Measurements from ENCODE around the gene CPT1B. TPM values are rescaled to one million over a fixed set of nuclear protein-coding genes. Genes with fewer than 3 reads are reported as not detected.
A peak's percentile ranks its signal among the peaks of the same experiment; 100 is the strongest.

The CPT1B gene
- under 0.01 and 1.3 TPM in 2 replicates for total RNA-seq (2012; rRNA removed)

DNA sequence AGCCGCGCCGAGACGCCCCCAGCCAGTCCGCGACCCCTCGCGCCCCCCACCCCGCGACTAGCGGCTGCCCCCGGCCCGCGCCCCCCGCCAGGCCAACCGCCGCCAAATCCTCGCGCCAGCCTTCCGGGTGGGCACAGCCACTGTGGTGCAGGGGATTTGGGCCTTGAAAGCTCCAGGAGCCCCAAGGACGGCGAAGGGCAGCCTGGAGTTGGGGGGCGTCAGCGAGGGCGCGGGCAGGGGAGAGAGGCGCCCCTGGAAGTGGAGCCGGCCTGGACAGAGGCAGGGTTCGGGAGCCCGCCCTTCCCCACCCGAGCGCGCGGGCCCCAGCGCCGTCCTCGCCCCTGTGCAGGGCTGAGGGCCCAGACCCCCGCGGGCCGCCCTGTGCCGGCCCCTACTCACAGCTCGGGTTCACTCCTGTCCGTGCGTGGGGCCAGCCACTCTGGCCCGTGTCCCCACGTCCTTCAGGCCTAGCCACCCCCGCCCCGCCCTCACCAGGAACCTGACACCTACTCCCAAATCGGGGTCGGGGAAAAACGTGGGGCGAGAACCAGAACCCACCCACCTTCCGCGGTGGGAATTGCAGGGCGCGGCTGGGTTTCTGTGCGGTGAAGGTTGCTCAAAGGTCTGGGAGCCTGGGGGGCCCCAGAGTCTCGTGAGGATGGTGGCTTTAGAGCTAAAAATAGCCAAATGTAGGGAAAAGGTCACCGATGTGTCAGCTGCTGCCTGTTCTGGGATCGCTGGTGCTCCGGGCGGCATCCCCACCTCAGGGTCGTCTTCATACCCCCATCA, at the start of gene CPT1B:
TSS of gene CPT1B (minus strand) at position 441 of the 789 bp plus-strand sequence. CDS start 512 bp downstream, outside the sequence.
- Histone ChIP-seq H3K36me3 (ENCODE audit: insufficient read depth, low read length) (peaks cover 7% of the 10 kb centered on the region), H3K9ac (ENCODE audit: low read depth, low read length) (no peak within 1 kb of the TSS), H3K4me1 (ENCODE audit: control insufficient read depth, insufficient read depth, low read length) (peaks cover 21% of the 10 kb centered on the region), H3K27me3 (ENCODE audit: control insufficient read depth, insufficient read depth, low read length) (no peaks in the 10 kb centered on the region), H3K9me3 (replicated peaks; ENCODE audit: low read length) (no peaks in the 10 kb centered on the region), H3K4me3 (ENCODE audit: low read length) (no peak within 1 kb of the TSS), H3K4me2 (ENCODE audit: low read length) (peak within 1 kb of the TSS; percentile 34)

DNA sequence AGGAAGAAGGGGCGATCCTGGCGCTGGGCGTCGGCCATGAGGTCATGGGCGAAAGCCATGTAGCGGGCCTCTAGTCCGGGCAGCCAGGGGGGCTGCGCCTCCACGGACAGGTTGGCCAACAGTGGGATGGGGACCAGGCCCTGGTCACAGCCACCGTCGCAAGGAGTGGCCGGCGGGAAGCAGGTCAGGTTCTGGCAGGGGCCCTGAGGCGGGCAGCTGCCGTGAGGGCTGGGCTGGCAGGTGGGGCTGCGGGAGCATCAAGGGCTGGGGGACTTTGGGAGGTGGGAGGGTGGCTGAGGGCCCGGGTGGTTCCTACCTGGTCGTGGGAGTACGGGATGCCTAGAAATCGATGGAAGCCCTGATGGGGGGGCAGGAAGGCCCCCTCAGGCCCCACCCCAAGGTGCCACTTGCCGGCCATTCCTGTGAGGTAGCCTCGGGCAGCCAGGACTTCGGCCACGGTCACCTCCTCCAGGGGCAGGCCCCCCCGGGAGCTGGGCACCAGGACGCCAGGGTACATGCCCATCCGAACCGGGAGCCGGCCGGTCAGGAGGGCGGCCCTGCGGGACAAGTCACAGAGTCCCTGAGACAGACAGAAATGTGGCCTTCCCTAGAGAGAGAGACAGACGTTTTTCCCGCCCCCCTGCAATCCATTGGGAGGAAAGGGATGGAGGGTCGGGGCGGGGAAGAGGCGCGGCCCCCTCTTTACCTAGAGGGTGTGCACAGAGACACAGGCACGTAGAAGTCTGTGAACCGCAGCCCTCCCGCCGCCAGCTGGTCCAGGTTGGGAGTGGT, 48.8 kb upstream of the CPT1B start:
- H3K27me3 ChIP-seq (ENCODE audit: control insufficient read depth, insufficient read depth, low read length): peaks cover 10% of the 10 kb centered on the region

GRCh38 chr22:50626314-50626849, 48.2 kb upstream of the CPT1B start:
- Histone ChIP-seq H3K9me3 (replicated peaks; ENCODE audit: low read length) (no peaks in the 10 kb centered on the region), H3K36me3 (ENCODE audit: insufficient read depth, low read length) (peaks cover 6% of the 10 kb centered on the region), H3K4me3 (ENCODE audit: low read length) (no peak overlapping the region), H3K4me1 (ENCODE audit: control insufficient read depth, insufficient read depth, low read length) (peaks cover 23% of the 10 kb centered on the region), H3K4me2 (ENCODE audit: low read length) (peak overlapping the region; percentile 90), H3K27me3 (ENCODE audit: control insufficient read depth, insufficient read depth, low read length) (peaks cover 14% of the 10 kb centered on the region), H3K9ac (ENCODE audit: low read depth, low read length) (no peak overlapping the region)

More for the DNA sequence above, 48.8 kb upstream of the CPT1B start:
- H3K9ac ChIP-seq (ENCODE audit: low read depth, low read length): peak overlapping the region; percentile 86
- peak overlapping the region; percentile 89 for H3K4me3 ChIP-seq (ENCODE audit: low read length)
- peak overlapping the region; percentile 90 for H3K4me2 ChIP-seq (ENCODE audit: low read length)
- peaks cover 6% of the 10 kb centered on the region for H3K36me3 ChIP-seq (ENCODE audit: insufficient read depth, low read length)
- no peaks in the 10 kb centered on the region for H3K9me3 ChIP-seq (replicated peaks; ENCODE audit: low read length)
- H3K4me1 ChIP-seq (ENCODE audit: control insufficient read depth, insufficient read depth, low read length): peaks cover 16% of the 10 kb centered on the region

GRCh38 chr22:50625568-50626313, 47.5 kb upstream of the CPT1B start:
- no peak overlapping the region for H3K9ac ChIP-seq (ENCODE audit: low read depth, low read length)
- H3K36me3 ChIP-seq (ENCODE audit: insufficient read depth, low read length): peaks cover 6% of the 10 kb centered on the region
- no peak overlapping the region for H3K4me3 ChIP-seq (ENCODE audit: low read length)
- no peaks in the 10 kb centered on the region for H3K9me3 ChIP-seq (replicated peaks; ENCODE audit: low read length)
- no peak overlapping the region for H3K4me2 ChIP-seq (ENCODE audit: low read length)
- peaks cover 26% of the 10 kb centered on the region for H3K4me1 ChIP-seq (ENCODE audit: control insufficient read depth, insufficient read depth, low read length)
- peaks cover 21% of the 10 kb centered on the region for H3K27me3 ChIP-seq (ENCODE audit: control insufficient read depth, insufficient read depth, low read length)

- H3K4me1 ChIP-seq (ENCODE audit: control insufficient read depth, insufficient read depth, low read length): peaks cover 29% of the 10 kb centered on the region
- H3K9ac ChIP-seq (ENCODE audit: low read depth, low read length): no peak overlapping the region
- H3K4me2 ChIP-seq (ENCODE audit: low read length): no peak overlapping the region
- H3K4me3 ChIP-seq (ENCODE audit: low read length): no peak overlapping the region
- H3K27me3 ChIP-seq (ENCODE audit: control insufficient read depth, insufficient read depth, low read length): peaks cover 22% of the 10 kb centered on the region
- H3K9me3 ChIP-seq (replicated peaks; ENCODE audit: low read length): no peaks in the 10 kb centered on the region
- H3K36me3 ChIP-seq (ENCODE audit: insufficient read depth, low read length): peaks cover 6% of the 10 kb centered on the region
Observed at GRCh38 chr22:50625131-50625567, 46.9 kb upstream of the CPT1B start.

DNA sequence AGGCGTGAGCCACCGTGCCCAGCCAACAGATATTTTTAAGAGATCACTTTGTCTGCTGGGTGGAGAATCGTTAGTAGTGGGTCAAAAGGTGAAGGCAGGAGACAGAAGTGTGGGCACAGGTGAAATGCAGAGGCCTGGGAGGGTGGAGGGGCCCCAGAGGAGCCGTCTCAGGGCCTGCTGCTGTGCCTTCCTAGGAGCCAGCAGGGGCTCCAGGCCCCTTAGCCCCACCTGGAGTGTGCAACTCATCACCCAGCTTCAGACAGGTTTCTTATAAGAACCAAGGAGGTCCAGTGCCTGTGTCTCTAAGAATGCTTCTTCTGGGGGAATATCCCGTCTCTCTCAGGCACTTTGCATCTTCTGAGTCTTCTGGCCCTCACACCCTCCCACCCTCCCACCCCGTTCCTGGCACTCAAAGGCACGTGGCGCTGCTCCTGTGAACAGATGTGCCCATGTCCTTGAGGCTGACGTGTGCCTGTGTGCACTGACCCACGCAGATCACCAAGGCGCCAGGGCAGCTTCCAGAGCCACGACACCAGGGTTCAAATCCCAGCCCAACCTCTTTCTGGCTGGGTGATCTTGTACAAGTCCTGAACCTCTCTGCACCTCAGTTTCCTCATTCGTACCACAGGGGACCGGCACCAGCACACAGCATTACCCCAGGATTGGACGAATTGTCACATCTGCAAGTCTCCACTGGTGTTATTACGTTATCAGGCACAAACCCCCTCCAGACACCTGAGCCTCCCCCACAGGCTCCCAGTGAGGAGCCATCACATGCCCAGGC, 46.3 kb upstream of the CPT1B start:
- Histone ChIP-seq H3K36me3 (ENCODE audit: insufficient read depth, low read length) (peaks cover 6% of the 10 kb centered on the region), H3K4me2 (ENCODE audit: low read length) (no peak overlapping the region), H3K9me3 (replicated peaks; ENCODE audit: low read length) (no peaks in the 10 kb centered on the region), H3K9ac (ENCODE audit: low read depth, low read length) (no peak overlapping the region), H3K4me1 (ENCODE audit: control insufficient read depth, insufficient read depth, low read length) (peaks cover 29% of the 10 kb centered on the region), H3K4me3 (ENCODE audit: low read length) (no peak overlapping the region), H3K27me3 (ENCODE audit: control insufficient read depth, insufficient read depth, low read length) (peaks cover 26% of the 10 kb centered on the region)

DNA sequence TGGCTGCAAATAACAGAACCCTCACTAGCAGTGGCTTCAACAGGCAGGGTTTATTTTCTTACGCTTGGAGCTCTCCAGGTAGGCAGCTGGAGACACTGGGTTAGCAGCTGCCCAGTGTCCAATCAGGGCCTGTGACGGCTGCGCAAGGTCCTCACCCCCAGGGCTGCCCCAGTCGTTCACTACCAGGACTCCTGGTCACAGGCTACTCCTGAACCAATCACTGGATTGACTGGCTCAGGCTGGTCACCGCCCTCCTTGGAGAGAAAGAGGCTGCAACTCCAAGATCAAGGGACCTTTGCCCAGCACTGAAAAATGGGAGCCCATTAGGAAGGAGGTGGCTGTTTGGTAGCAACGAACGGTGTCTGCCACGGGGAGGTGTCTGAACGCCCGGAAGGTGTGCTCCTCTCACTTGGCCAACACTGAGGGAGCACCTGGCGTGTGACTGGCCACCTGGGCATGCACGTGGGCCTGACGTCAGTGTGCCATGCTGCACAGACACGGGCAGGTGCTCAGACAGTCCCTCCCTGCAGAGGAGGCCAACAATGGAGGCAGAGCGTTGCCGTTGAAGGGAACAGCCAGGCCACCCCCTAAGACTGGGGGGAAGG, 44.6 kb upstream of the CPT1B start:
- H3K9ac ChIP-seq (ENCODE audit: low read depth, low read length): no peak overlapping the region
- no peak overlapping the region for H3K4me3 ChIP-seq (ENCODE audit: low read length)
- H3K4me1 ChIP-seq (ENCODE audit: control insufficient read depth, insufficient read depth, low read length): peaks cover 22% of the 10 kb centered on the region

GRCh38 chr22:50621948-50622722, 43.9 kb upstream of the CPT1B start:
- Histone ChIP-seq H3K9ac (ENCODE audit: low read depth, low read length) (no peak overlapping the region), H3K36me3 (ENCODE audit: insufficient read depth, low read length) (peaks cover 6% of the 10 kb centered on the region), H3K4me2 (ENCODE audit: low read length) (peak overlapping the region; percentile 26), H3K9me3 (replicated peaks; ENCODE audit: low read length) (no peaks in the 10 kb centered on the region), H3K4me1 (ENCODE audit: control insufficient read depth, insufficient read depth, low read length) (peaks cover 17% of the 10 kb centered on the region), H3K4me3 (ENCODE audit: low read length) (no peak overlapping the region), H3K27me3 (ENCODE audit: control insufficient read depth, insufficient read depth, low read length) (peaks cover 29% of the 10 kb centered on the region)

More for the DNA sequence above, 44.6 kb upstream of the CPT1B start:
- no peaks in the 10 kb centered on the region for H3K9me3 ChIP-seq (replicated peaks; ENCODE audit: low read length)
- no peak overlapping the region for H3K4me2 ChIP-seq (ENCODE audit: low read length)
- peaks cover 6% of the 10 kb centered on the region for H3K36me3 ChIP-seq (ENCODE audit: insufficient read depth, low read length)
- H3K27me3 ChIP-seq (ENCODE audit: control insufficient read depth, insufficient read depth, low read length): peaks cover 29% of the 10 kb centered on the region

DNA sequence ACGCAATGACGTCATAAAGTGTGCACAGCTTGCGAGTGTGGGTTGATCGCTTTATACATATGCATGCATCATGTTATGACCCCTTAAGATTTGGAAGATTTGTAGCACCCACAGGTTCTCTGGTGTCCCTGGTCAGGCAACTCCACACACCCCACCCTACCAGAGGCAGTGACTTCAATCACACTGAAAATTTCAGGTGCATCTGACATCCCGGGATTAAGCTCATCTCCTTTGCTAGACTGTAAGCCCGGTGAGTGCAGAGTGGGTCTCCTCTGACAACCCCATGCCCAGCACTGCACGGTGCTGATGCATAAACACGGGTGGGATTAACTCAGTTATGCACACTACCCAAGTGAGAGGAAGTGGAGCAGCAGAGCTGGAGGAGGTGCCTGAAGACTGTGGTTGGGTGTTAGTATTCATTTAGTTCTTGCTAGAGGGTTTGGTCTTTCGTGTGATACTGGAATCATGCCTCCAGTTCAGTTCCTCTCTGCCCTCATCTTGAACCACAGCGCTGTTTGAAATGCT, 43.2 kb upstream of the CPT1B start:
- Histone ChIP-seq H3K27me3 (ENCODE audit: control insufficient read depth, insufficient read depth, low read length) (peaks cover 29% of the 10 kb centered on the region), H3K9ac (ENCODE audit: low read depth, low read length) (no peak overlapping the region), H3K4me3 (ENCODE audit: low read length) (no peak overlapping the region), H3K4me1 (ENCODE audit: control insufficient read depth, insufficient read depth, low read length) (peaks cover 15% of the 10 kb centered on the region), H3K4me2 (ENCODE audit: low read length) (peak overlapping the region; percentile 26), H3K9me3 (replicated peaks; ENCODE audit: low read length) (no peaks in the 10 kb centered on the region), H3K36me3 (ENCODE audit: insufficient read depth, low read length) (peaks cover 6% of the 10 kb centered on the region)
